Neural progenitor cell (in vitro differentiated cells): ENCODE data around the gene FKRP.

Source experiments
- EZH2 ChIP-seq: fragments of 200-600 bp; sonication (generic); IDR thresholded peaks from 2 replicates; pipeline ENCODE4 v1.6.1; 2017; ENCODE audit warnings: antibody characterized with exemption, mild to moderate bottlenecking, moderate library complexity
- EZH2phosphoT487 ChIP-seq: fragments of 200-600 bp; sonication (generic); IDR thresholded peaks from 2 replicates; pipeline ENCODE4 v1.6.1; 2017; ENCODE audit warnings: antibody characterized with exemption
- TF ChIP-seq, protein P1 (sequence below): fragments of 200-600 bp; sonication (generic); IDR thresholded peaks from 2 replicates; pipeline ENCODE4 v1.5.1; 2017; ENCODE audit warnings: antibody characterized with exemption, mild to moderate bottlenecking

DNA sequence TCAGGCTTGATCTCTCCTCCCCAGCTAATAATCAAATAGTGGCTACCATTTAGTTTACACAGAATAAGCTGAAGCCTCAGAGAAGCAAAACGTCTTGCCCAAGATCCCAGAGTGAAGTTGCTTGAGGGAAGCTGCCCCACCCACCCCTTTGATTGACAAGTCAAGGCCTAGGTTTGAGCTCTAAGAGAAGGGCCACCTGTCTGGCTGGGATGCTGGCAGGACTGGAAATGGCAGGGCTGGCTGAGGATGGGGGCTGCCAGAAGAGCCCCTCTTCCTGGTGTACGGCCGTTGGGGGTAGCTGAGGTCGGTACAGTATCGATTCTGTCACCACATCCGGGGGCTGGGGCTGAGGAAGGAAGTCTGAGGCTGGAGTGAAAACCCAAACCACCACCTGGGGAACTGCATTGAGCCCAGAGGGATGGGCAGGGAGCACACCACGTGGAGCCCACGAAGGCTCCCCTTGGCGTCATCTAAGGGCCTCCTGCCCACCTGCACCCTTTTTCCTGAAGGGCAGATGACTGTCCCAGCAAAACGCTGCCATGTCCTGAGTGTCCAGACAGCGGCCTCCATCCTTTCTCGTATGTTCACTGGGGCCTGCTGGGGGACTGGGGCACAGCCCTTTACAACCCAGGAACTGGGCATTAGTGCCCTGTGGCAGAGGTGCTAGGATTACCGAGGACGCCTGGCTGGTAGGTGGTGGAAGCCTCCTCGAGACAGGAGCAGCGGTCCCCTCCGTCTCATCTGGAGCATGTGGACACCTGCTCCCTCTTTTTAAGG is 27.5 kb upstream of the FKRP start:
- TF ChIP-seq, protein P1, sequence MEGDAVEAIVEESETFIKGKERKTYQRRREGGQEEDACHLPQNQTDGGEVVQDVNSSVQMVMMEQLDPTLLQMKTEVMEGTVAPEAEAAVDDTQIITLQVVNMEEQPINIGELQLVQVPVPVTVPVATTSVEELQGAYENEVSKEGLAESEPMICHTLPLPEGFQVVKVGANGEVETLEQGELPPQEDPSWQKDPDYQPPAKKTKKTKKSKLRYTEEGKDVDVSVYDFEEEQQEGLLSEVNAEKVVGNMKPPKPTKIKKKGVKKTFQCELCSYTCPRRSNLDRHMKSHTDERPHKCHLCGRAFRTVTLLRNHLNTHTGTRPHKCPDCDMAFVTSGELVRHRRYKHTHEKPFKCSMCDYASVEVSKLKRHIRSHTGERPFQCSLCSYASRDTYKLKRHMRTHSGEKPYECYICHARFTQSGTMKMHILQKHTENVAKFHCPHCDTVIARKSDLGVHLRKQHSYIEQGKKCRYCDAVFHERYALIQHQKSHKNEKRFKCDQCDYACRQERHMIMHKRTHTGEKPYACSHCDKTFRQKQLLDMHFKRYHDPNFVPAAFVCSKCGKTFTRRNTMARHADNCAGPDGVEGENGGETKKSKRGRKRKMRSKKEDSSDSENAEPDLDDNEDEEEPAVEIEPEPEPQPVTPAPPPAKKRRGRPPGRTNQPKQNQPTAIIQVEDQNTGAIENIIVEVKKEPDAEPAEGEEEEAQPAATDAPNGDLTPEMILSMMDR, result no peak
- no peak for TF ChIP-seq EZH2
- TF ChIP-seq EZH2phosphoT487, result no peak
